Loucy (cell line): ENCODE data around the gene CDHR5.

ENCODE experiments used
- H2AFZ ChIP-seq: fragments of 200-600 bp; sonication (generic); 2 replicates; pipeline ENCODE4 v1.6.0; 2016; ENCODE audit warnings: antibody characterized with exemption, mild to moderate bottlenecking, low read length, moderate library complexity
- H3F3A ChIP-seq: fragments of 200-600 bp; 2 replicates; pipeline ENCODE4 v1.6.0; 2016; ENCODE audit warnings: antibody characterized with exemption, low read depth, mild to moderate bottlenecking
- H3K27me3 ChIP-seq: fragments of 200-600 bp; sonication (generic); 2 replicates; pipeline ENCODE4 v1.6.1; 2014; ENCODE audit warnings: low read length, mild to moderate bottlenecking; ENCODE audit not compliant: insufficient read depth, poor library complexity, severe bottlenecking
- H3K36me3 ChIP-seq: fragments of 200-600 bp; sonication (generic); 2 replicates; pipeline ENCODE4 v1.6.1; 2016; ENCODE audit warnings: low read length; ENCODE audit not compliant: insufficient read depth
- H3K4me1 ChIP-seq: fragments of 200-600 bp; sonication (generic); 2 replicates; pipeline ENCODE4 v1.5.1; 2014; ENCODE audit warnings: low read length, mild to moderate bottlenecking; ENCODE audit not compliant: insufficient read depth, poor library complexity, severe bottlenecking
- H3K4me2 ChIP-seq: fragments of 200-600 bp; sonication (generic); 2 replicates; pipeline ENCODE4 v1.6.0; 2014; ENCODE audit warnings: antibody characterized with exemption, low read length, low read depth, mild to moderate bottlenecking; ENCODE audit not compliant: poor library complexity, severe bottlenecking
- H3K4me3 ChIP-seq: fragments of 200-600 bp; sonication (generic); 2 replicates; pipeline ENCODE4 v1.5.1; 2014; ENCODE audit warnings: low read length, mild to moderate bottlenecking, mixed read lengths; ENCODE audit not compliant: poor library complexity, severe bottlenecking
- H3K79me2 ChIP-seq: fragments of 200-600 bp; sonication (generic); 2 replicates; pipeline ENCODE4 v1.6.1; 2014; ENCODE audit warnings: low read length; ENCODE audit not compliant: insufficient read depth
- H3K9ac ChIP-seq: fragments of 200-600 bp; sonication (generic); 2 replicates; pipeline ENCODE4 v1.6.0; 2014; ENCODE audit warnings: mild to moderate bottlenecking, low read depth, low read length, moderate library complexity; ENCODE audit not compliant: poor library complexity, severe bottlenecking
- H3K9me2 ChIP-seq: fragments of 200-600 bp; sonication (generic); replicated peaks from 2 replicates; pipeline ENCODE4 v1.6.1; 2016; ENCODE audit warnings: low read depth, low read length, mixed read lengths
- H3K9me3 ChIP-seq: fragments of 200-600 bp; sonication (generic); 2 replicates; pipeline ENCODE4 v1.6.1; 2014; ENCODE audit warnings: mild to moderate bottlenecking, antibody characterized with exemption, low read length, low read depth; ENCODE audit not compliant: insufficient read depth
- H4K20me1 ChIP-seq: fragments of 200-600 bp; sonication (generic); 2 replicates; pipeline ENCODE4 v1.6.0; 2014; ENCODE audit warnings: antibody characterized with exemption, low read length, mild to moderate bottlenecking; ENCODE audit not compliant: insufficient read depth, poor library complexity, severe bottlenecking
- EZH2phosphoT487 ChIP-seq: fragments of 200-600 bp; IDR thresholded peaks from 2 replicates; pipeline ENCODE4 v1.6.1; 2018; ENCODE audit warnings: antibody characterized with exemption, mild to moderate bottlenecking, moderate library complexity, borderline replicate concordance
- TF ChIP-seq, protein P1 (sequence below): fragments of 200-600 bp; sonication (generic); conservative IDR thresholded peaks from 2 replicates; pipeline ENCODE4 v1.5.1; 2014; ENCODE audit warnings: mild to moderate bottlenecking, antibody characterized with exemption, low read length

Gene CDHR5

DNA sequence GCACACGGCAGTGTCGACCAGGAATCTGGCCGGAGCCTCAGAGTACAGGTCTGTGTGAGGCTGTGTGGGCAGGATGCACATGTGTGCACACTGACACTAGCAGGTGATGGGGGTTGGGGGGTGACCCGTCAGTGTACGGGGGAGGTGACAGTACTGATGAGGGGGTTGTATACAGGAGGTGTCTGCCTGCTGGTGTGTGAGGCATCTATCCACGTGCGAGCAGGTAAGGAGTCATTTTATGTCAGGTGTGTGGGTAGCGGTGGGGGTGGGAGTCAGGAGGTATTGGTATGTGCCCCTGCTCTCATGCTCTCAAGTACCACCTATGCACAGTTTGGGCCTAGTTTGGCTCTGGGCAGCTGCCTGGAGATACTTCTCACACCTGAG lies 53.0 kb downstream of the CDHR5 start:
- H3F3A ChIP-seq: no peaks in the 10 kb centered on the region
- peaks cover 12% of the 10 kb centered on the region for H4K20me1 ChIP-seq
- H2AFZ ChIP-seq: no peak overlapping the region
- H3K9me2 ChIP-seq: no peaks in the 10 kb centered on the region
- H3K9me3 ChIP-seq: no peaks in the 10 kb centered on the region
- no peaks in the 10 kb centered on the region for H3K27me3 ChIP-seq
- no peak for TF ChIP-seq EZH2phosphoT487
- TF ChIP-seq, protein P1, sequence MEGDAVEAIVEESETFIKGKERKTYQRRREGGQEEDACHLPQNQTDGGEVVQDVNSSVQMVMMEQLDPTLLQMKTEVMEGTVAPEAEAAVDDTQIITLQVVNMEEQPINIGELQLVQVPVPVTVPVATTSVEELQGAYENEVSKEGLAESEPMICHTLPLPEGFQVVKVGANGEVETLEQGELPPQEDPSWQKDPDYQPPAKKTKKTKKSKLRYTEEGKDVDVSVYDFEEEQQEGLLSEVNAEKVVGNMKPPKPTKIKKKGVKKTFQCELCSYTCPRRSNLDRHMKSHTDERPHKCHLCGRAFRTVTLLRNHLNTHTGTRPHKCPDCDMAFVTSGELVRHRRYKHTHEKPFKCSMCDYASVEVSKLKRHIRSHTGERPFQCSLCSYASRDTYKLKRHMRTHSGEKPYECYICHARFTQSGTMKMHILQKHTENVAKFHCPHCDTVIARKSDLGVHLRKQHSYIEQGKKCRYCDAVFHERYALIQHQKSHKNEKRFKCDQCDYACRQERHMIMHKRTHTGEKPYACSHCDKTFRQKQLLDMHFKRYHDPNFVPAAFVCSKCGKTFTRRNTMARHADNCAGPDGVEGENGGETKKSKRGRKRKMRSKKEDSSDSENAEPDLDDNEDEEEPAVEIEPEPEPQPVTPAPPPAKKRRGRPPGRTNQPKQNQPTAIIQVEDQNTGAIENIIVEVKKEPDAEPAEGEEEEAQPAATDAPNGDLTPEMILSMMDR: no peak
- no peak overlapping the region for H3K4me2 ChIP-seq
- H3K9ac ChIP-seq: no peak overlapping the region
- H3K4me3 ChIP-seq: no peak overlapping the region
- peaks cover 28% of the 10 kb centered on the region for H3K4me1 ChIP-seq
- H3K79me2 ChIP-seq: peaks cover 24% of the 10 kb centered on the region
- no peaks in the 10 kb centered on the region for H3K36me3 ChIP-seq

GRCh38 chr11:569158-569885 lies 55.4 kb downstream of the CDHR5 start:
- no peaks in the 10 kb centered on the region for H3K9me2 ChIP-seq
- peaks cover 28% of the 10 kb centered on the region for H3K4me1 ChIP-seq
- peaks cover 12% of the 10 kb centered on the region for H4K20me1 ChIP-seq
- no peaks in the 10 kb centered on the region for H3F3A ChIP-seq
- peak overlapping the region; percentile 99 for H3K4me2 ChIP-seq
- H2AFZ ChIP-seq: 0 out of 2 replicates have a peak overlapping the region, but pooled peaks have one; percentile 49
- H3K9me3 ChIP-seq: no peaks in the 10 kb centered on the region
- no peaks in the 10 kb centered on the region for H3K36me3 ChIP-seq
- H3K27me3 ChIP-seq: no peaks in the 10 kb centered on the region
- H3K4me3 ChIP-seq: peak overlapping the region; percentile 98
- peak overlapping the region; percentile 93 for H3K9ac ChIP-seq
- TF ChIP-seq, protein P1: no peak
- no peak for TF ChIP-seq EZH2phosphoT487
- H3K79me2 ChIP-seq: peaks cover 34% of the 10 kb centered on the region; the same call in 1 of the 2 replicates

DNA sequence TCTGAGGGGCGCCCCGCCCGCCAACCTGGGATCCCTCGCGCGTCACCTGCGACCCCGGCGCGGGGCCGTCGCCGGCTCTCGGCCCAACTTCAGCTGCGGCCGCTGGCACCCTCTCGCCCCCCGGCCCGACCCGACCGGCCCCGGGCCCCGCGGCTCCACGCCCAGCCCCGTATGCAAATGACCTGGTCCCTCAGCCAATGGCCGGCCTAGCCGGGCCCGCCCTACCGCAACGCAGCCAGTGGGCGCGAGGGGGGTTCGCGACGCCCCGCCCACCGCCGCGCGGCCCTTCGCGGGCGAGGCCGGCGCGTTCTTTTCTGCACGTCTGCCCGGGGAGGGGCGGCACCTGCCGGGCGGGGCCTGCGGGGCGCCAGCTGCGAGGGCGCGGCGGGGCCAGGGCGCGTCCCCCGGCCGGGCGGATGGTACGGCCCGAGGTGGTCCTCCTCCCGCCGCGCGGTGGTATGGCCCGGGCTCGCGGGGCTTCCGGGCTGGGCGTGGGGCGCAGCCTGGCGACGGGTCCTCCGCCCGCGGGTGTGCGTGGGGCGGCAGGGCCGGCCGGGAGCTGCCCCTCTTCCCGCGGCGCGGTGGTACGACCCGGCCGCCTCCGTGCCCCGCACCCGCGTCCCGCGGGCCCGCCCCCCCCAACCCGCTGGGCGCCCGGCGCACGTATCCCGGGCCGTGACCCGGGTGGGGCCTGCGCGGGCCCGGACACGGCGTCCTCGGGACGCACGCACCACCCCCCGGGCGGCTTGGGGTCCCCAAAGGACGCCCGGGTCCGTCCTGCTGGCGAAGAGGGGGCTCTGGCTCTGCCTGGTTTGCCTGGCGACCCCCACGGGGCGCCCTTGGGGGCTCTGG lies 56.2 kb downstream of the CDHR5 start:
- Histone ChIP-seq H3K36me3 (no peaks in the 10 kb centered on the region), H3K4me3 (peak overlapping the region; percentile 98), H3K4me2 (peak overlapping the region; percentile 99), H3K9me3 (no peaks in the 10 kb centered on the region), H3K79me2 (peaks cover 38% of the 10 kb centered on the region; the same call in 1 of the 2 replicates), H3K27me3 (no peaks in the 10 kb centered on the region), H3K9me2 (no peaks in the 10 kb centered on the region), H4K20me1 (peaks cover 13% of the 10 kb centered on the region), H2AFZ (0 out of 2 replicates have a peak overlapping the region, but pooled peaks have one; percentile 49), H3F3A (no peaks in the 10 kb centered on the region), H3K4me1 (peaks cover 28% of the 10 kb centered on the region), H3K9ac (peak overlapping the region; percentile 93)
- no peak for TF ChIP-seq EZH2phosphoT487
- TF ChIP-seq, protein P1: no peak
